IMR-90 (cell line): ENCODE results near the gene ANKRD52. TPM values are rescaled to one million over a fixed set of nuclear protein-coding genes. Genes with fewer than 3 reads are reported as not detected.

Experiments used
- ATAC-seq: fragments of 200-7000 bp; cut with Tn5 transposase; 2 replicates; pipeline ENCODE4 v1.9.1; 2020; ENCODE audit warnings: low read depth, mild to moderate bottlenecking, moderate library complexity
- BruUV-seq: library from RNA; stranded (reverse); fragments of 400-500 nt; replicated peaks from 2 replicates; lab custom pipeline; 2021; lab: Mats Ljungman, UMichigan
- CTCF ChIA-PET: fragments of 300-600 bp; formaldehyde crosslinking; extraction: SDS; loops from one replicate; lab custom pipeline; 2021; ENCODE audit warnings: antibody characterized with exemption; lab: Yijun Ruan, JAX
- POLR2A ChIA-PET: fragments of 300-600 bp; sonication (Branson Sonifier 250); formaldehyde crosslinking; loops from one replicate; lab custom pipeline; 2022; ENCODE audit warnings: antibody characterized with exemption; ENCODE audit not compliant: unreplicated experiment; lab: Charles Lee
- DNase-seq: peaks from one replicate; pipeline ENCODE4 v3.0.0; 2013
- H2AFZ ChIP-seq: replicated peaks from 2 replicates; pipeline ENCODE3; 2013; ENCODE audit warnings: low read length, mild to moderate bottlenecking; ENCODE audit not compliant: poor library complexity
- H2AK5ac ChIP-seq: 2 replicates; pipeline ENCODE4 v1.6.1; 2013; ENCODE audit warnings: low read depth, low read length, inconsistent platforms
- H2AK9ac ChIP-seq: replicated peaks from 2 replicates; pipeline ENCODE3; 2013; ENCODE audit warnings: mild to moderate bottlenecking, low read depth, low read length, moderate library complexity; ENCODE audit not compliant: poor library complexity
- H2BK120ac ChIP-seq: 2 replicates; pipeline ENCODE4 v1.6.1; 2013; ENCODE audit warnings: low read depth, low read length, inconsistent platforms
- H2BK15ac ChIP-seq: 3 replicates; pipeline ENCODE4 v1.6.1; 2013; ENCODE audit warnings: low read depth, low read length, inconsistent platforms
- H2BK20ac ChIP-seq: 2 replicates; pipeline ENCODE4 v1.6.1; 2013; ENCODE audit warnings: low read depth, mild to moderate bottlenecking, inconsistent platforms, low read length, moderate library complexity
- H2BK5ac ChIP-seq: 2 replicates; pipeline ENCODE4 v1.6.1; 2013; ENCODE audit warnings: mild to moderate bottlenecking, low read depth, low read length, inconsistent platforms; ENCODE audit not compliant: poor library complexity, severe bottlenecking
- H3K14ac ChIP-seq: replicated peaks from 2 replicates; pipeline ENCODE4 v1.6.1; 2013; ENCODE audit warnings: low read depth, low read length, inconsistent platforms
- H3K18ac ChIP-seq: 2 replicates; pipeline ENCODE4 v1.6.1; 2013; ENCODE audit warnings: low read depth, low read length, control low read depth
- H3K23ac ChIP-seq: 2 replicates; pipeline ENCODE4 v1.6.1; 2013; ENCODE audit warnings: low read depth, low read length, inconsistent platforms
- H3K27ac ChIP-seq: 2 replicates; pipeline ENCODE4 v1.5.1; 2013; ENCODE audit warnings: mild to moderate bottlenecking, control low read depth, low read length; ENCODE audit not compliant: insufficient read depth
- H3K27me3 ChIP-seq: 2 replicates; pipeline ENCODE4 v1.6.1; 2013; ENCODE audit warnings: low read length; ENCODE audit not compliant: control insufficient read depth, insufficient read depth
- H3K36me3 ChIP-seq: 2 replicates; pipeline ENCODE4 v1.6.1; 2013; ENCODE audit warnings: low read length, mixed read lengths; ENCODE audit not compliant: control insufficient read depth, insufficient read depth
- H3K4ac ChIP-seq: 2 replicates; pipeline ENCODE4 v1.6.1; 2013; ENCODE audit warnings: low read depth, low read length, inconsistent platforms
- H3K4me1 ChIP-seq: 2 replicates; pipeline ENCODE4 v1.6.1; 2013; ENCODE audit warnings: low read length, mixed read lengths; ENCODE audit not compliant: control insufficient read depth, insufficient read depth
- H3K4me2 ChIP-seq: 2 replicates; pipeline ENCODE4 v1.6.1; 2013; ENCODE audit warnings: low read depth, mild to moderate bottlenecking, control low read depth, low read length, moderate library complexity
- H3K4me3 ChIP-seq: 2 replicates; pipeline ENCODE4 v1.5.1; 2013; ENCODE audit warnings: low read depth, mild to moderate bottlenecking, control low read depth, low read length, moderate library complexity; ENCODE audit not compliant: insufficient read depth
- H3K56ac ChIP-seq: 2 replicates; pipeline ENCODE4 v1.6.1; 2013; ENCODE audit warnings: low read length, inconsistent platforms; ENCODE audit not compliant: insufficient read depth; ENCODE audit errors: extremely low read depth
- H3K79me1 ChIP-seq, 2 experiments: 2 replicates each; pipeline ENCODE4 v1.6.1; 2013; ENCODE audit warnings: low read length in 2 of 2, inconsistent platforms in 1 of 2, low read depth in 1 of 2
- H3K9ac ChIP-seq: 2 replicates; pipeline ENCODE4 v1.6.1; 2013; ENCODE audit warnings: low read depth, low read length, control low read depth
- H3K9me1 ChIP-seq: 2 replicates; pipeline ENCODE4 v1.6.1; 2013; ENCODE audit warnings: low read length, inconsistent platforms; ENCODE audit not compliant: insufficient read depth
- H3K9me3 ChIP-seq: 2 replicates; pipeline ENCODE4 v1.6.1; 2013; ENCODE audit warnings: low read length; ENCODE audit not compliant: control insufficient read depth, insufficient read depth
- H4K20me1 ChIP-seq: 2 replicates; pipeline ENCODE4 v1.6.1; 2013; ENCODE audit warnings: low read length, inconsistent platforms; ENCODE audit not compliant: insufficient read depth
- H4K5ac ChIP-seq: 2 replicates; pipeline ENCODE4 v1.6.1; 2013; ENCODE audit warnings: mild to moderate bottlenecking, low read depth, low read length, control low read depth
- H4K8ac ChIP-seq, 2 experiments: 2 replicates each; pipeline ENCODE4 v1.6.1; 2013; ENCODE audit warnings: low read depth in 2 of 2, low read length in 2 of 2, control low read depth in 1 of 2, inconsistent platforms in 1 of 2
- H4K91ac ChIP-seq: 2 replicates; pipeline ENCODE4 v1.6.1; 2013; ENCODE audit warnings: low read depth, low read length, inconsistent platforms; ENCODE audit not compliant: insufficient read depth
- MAFK ChIP-seq: IDR thresholded peaks from 2 replicates; pipeline ENCODE4 v1.6.1; 2012; ENCODE audit warnings: low read depth, low read length, improper control_type of control experiment
- MAZ ChIP-seq: IDR thresholded peaks from 2 replicates; pipeline ENCODE4 v1.6.1; 2012; ENCODE audit warnings: low read depth, mild to moderate bottlenecking, low read length, improper control_type of control experiment, moderate library complexity, borderline replicate concordance
- MXI1 ChIP-seq: IDR thresholded peaks from 2 replicates; pipeline ENCODE4 v1.6.1; 2012; ENCODE audit warnings: low read depth, mild to moderate bottlenecking, low read length, moderate library complexity, borderline replicate concordance
- NFE2L2 ChIP-seq: fragments of 150-350 bp; IDR thresholded peaks from 2 replicates; pipeline ENCODE4 v1.6.1; 2016; ENCODE audit warnings: low read depth, mild to moderate bottlenecking, low read length
- RCOR1 ChIP-seq: IDR thresholded peaks from 2 replicates; pipeline ENCODE4 v1.6.1; 2012; ENCODE audit warnings: mild to moderate bottlenecking, low read length, improper control_type of control experiment; ENCODE audit not compliant: insufficient replicate concordance
- RFX5 ChIP-seq: IDR thresholded peaks from 2 replicates; pipeline ENCODE4 v1.8.0; 2012; ENCODE audit warnings: low read depth, mild to moderate bottlenecking, low read length, moderate library complexity
- WGBS, 2 experiments: methylation state at CpG; one replicate each; pipeline versions ENCODE4 v1.1.5 to v1.1.7; 2013; ENCODE audit warnings: missing lambda C conversion rate in 2 of 2; ENCODE audit not compliant: insufficient read length in 1 of 2; ENCODE audit errors: extremely low coverage in 2 of 2; 5-methylcytosine and 5-hydroxymethylcytosine counted together
- dilution Hi-C: fragments of 300-500 bp; cut with HindIII; formaldehyde crosslinking; loops from one replicate; pipeline ENCODE4 v1.14.3; 2018; ENCODE audit warnings: low sequenced_read_pairs; ENCODE audit not compliant: unreplicated experiment
- in situ Hi-C: fragments of 300-500 bp; cut with MboI; formaldehyde crosslinking; loops from 3 replicates; pipeline ENCODE4 v1.14.3; 2019; ENCODE audit warnings: low sequenced_read_pairs, inconsistent platforms, mixed read lengths
- intact Hi-C: fragments of 100-400 bp; cut with micrococcal nuclease; formaldehyde crosslinking; loops from 2 replicates; pipeline ENCODE4 v1.10.0; 2022
- polyA plus RNA-seq, 3 experiments: library from polyadenylated mRNA; depleted of rRNA; stranded (reverse); fragments of >200 nt; gene quantifications; 2 replicates each; pipeline ENCODE4 v1.2.3, GENCODE V29; 2012; ENCODE audit warnings: low replicate concordance in 1 of 3
- total RNA-seq: library from RNA; depleted of rRNA; stranded (reverse); fragments of >200 nt; gene quantifications from 2 replicates; pipeline ENCODE4 v1.2.3, GENCODE V29; 2012
- TF ChIP-seq, protein P1 (sequence below): conservative IDR thresholded peaks from 2 replicates; pipeline ENCODE4 v1.5.1; 2012; ENCODE audit warnings: mild to moderate bottlenecking, low read depth, low read length, improper control_type of control experiment

Gene ANKRD52
- total and polyA plus RNA-seq, 2 of the 4 experiments (the other 2 are of a cell fraction): 15.4 to 35.9 TPM

DNA sequence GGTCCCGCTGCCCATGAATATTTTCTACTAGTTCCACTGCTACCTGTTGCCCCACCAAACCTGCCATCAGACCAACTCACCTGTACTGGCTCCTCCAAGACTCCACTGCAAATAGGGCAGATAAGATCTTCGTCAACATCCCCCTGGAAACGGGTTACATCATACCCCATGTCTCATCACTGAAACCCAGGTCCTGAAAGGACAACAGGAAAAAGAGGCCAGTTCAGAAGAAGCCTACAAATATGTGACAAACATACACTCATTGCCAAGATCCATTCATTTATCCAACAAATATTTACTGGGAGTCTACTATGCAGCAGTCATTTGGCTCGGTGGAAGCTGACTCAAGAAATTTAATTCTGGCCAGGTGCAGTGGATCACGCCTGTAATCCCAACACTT is 44.3 kb downstream of the ANKRD52 start:
- Histone ChIP-seq H2BK120ac (no peak overlapping the region), H3K56ac (no peak overlapping the region), H3K9ac (no peak overlapping the region), H2BK15ac (no peak overlapping the region), H3K9me1 (peaks cover 3% of the 10 kb centered on the region; the same call in 1 of the 2 replicates), H2AFZ (no peak overlapping the region), H3K4me3 (no peak overlapping the region), H4K8ac (no peak overlapping the region), H3K23ac (no peak overlapping the region), H3K36me3 (peaks cover 53% of the 10 kb centered on the region), H2AK9ac (no peak overlapping the region), H3K9me3 (no peaks in the 10 kb centered on the region), H3K14ac (no peak overlapping the region), H3K4me1 (no peaks in the 10 kb centered on the region), H2BK20ac (no peak overlapping the region), H2BK5ac (no peak overlapping the region), H3K4me2 (no peak overlapping the region), H3K79me1 (peaks cover 24 to 51% of the 10 kb centered on the region in 2 experiments), H4K20me1 (peaks cover 26% of the 10 kb centered on the region; the same call in 1 of the 2 replicates), H3K18ac (no peak overlapping the region), H3K27me3 (no peaks in the 10 kb centered on the region), H2AK5ac (no peak overlapping the region), H3K4ac (no peak overlapping the region), H4K91ac (no peak overlapping the region), H3K27ac (no peak overlapping the region), H4K5ac (no peak overlapping the region)
- no peak for TF ChIP-seq NFE2L2
- no peak for TF ChIP-seq MXI1
- no peak for TF ChIP-seq RFX5
- TF ChIP-seq RCOR1: no peak
- TF ChIP-seq MAFK: no peak
- TF ChIP-seq MAZ: no peak
- TF ChIP-seq, protein P1, sequence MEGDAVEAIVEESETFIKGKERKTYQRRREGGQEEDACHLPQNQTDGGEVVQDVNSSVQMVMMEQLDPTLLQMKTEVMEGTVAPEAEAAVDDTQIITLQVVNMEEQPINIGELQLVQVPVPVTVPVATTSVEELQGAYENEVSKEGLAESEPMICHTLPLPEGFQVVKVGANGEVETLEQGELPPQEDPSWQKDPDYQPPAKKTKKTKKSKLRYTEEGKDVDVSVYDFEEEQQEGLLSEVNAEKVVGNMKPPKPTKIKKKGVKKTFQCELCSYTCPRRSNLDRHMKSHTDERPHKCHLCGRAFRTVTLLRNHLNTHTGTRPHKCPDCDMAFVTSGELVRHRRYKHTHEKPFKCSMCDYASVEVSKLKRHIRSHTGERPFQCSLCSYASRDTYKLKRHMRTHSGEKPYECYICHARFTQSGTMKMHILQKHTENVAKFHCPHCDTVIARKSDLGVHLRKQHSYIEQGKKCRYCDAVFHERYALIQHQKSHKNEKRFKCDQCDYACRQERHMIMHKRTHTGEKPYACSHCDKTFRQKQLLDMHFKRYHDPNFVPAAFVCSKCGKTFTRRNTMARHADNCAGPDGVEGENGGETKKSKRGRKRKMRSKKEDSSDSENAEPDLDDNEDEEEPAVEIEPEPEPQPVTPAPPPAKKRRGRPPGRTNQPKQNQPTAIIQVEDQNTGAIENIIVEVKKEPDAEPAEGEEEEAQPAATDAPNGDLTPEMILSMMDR: no peak
- WGBS, 2 experiments: 100% methylated on average over 3 of the region's 5 CpGs; no CpG with 5 or more reads in 1 of the 2 experiments
- CTCF ChIA-PET: no interaction called here
- dilution Hi-C loops (no loop called here), intact Hi-C loops (no loop called here), in situ Hi-C loops (no loop called here)
- POLR2A ChIA-PET: interaction anchor here (1.1 kb wide), 1 partner anchor 8 kb away, joined by 3 read pairs; the partner anchor contains the start of gene RNF41
- ATAC-seq (no peak), DNase-seq (no peak)
- no TSS peak for BruUV-seq
